Brain microvascular endothelial cell (primary cell): Measurements from ENCODE around the gene HMGCL.
"Not testable (repeated sequence)": the region's sequence is repeated elsewhere in the genome, so short reads cannot be mapped to it uniquely, and the experiment has no call there.

Experiments used
- DNase-seq: peaks from one replicate; pipeline ENCODE4 v3.0.0-alpha.2; 2020
- H3K27ac ChIP-seq: fragments of 250-450 bp; sonication (Bioruptor Pico); 2 replicates; pipeline ENCODE4 v1.5.1; 2020; ENCODE audit warnings: mild to moderate bottlenecking, moderate library complexity
- H3K27me3 ChIP-seq: fragments of 250-450 bp; sonication (Bioruptor Pico); replicated peaks from 2 replicates; pipeline ENCODE4 v1.5.1; 2020; ENCODE audit warnings: mild to moderate bottlenecking
- H3K36me3 ChIP-seq: fragments of 250-450 bp; sonication (Bioruptor Pico); replicated peaks from 2 replicates; pipeline ENCODE4 v1.5.1; 2020; ENCODE audit warnings: mild to moderate bottlenecking
- H3K4me3 ChIP-seq: 2 replicates; pipeline ENCODE4 v1.5.1; 2011; ENCODE audit warnings: low read depth, mild to moderate bottlenecking, control low read depth, low read length, moderate library complexity
- in situ Hi-C: cut with HindIII; loops from 2 replicates; pipeline ENCODE4 v1.10.0; 2017; ENCODE audit warnings: low sequenced_read_pairs, low pct_ligation_motif_present
- TF ChIP-seq, protein P1 (sequence below): IDR thresholded peaks from 2 replicates; pipeline ENCODE4 v1.5.1; 2011; ENCODE audit warnings: low read depth, mild to moderate bottlenecking, moderate library complexity, low read length, control low read depth, inconsistent platforms; ENCODE audit errors: missing control alignments

The HMGCL gene

GRCh38 chr1:23807453-23807852 lies 17.8 kb downstream of the HMGCL start:
- Histone ChIP-seq H3K27ac (no peak overlapping the region), H3K36me3 (peaks cover 2% of the 10 kb centered on the region), H3K4me3 (no peak overlapping the region), H3K27me3 (no peaks in the 10 kb centered on the region)
- TF ChIP-seq, protein P1, sequence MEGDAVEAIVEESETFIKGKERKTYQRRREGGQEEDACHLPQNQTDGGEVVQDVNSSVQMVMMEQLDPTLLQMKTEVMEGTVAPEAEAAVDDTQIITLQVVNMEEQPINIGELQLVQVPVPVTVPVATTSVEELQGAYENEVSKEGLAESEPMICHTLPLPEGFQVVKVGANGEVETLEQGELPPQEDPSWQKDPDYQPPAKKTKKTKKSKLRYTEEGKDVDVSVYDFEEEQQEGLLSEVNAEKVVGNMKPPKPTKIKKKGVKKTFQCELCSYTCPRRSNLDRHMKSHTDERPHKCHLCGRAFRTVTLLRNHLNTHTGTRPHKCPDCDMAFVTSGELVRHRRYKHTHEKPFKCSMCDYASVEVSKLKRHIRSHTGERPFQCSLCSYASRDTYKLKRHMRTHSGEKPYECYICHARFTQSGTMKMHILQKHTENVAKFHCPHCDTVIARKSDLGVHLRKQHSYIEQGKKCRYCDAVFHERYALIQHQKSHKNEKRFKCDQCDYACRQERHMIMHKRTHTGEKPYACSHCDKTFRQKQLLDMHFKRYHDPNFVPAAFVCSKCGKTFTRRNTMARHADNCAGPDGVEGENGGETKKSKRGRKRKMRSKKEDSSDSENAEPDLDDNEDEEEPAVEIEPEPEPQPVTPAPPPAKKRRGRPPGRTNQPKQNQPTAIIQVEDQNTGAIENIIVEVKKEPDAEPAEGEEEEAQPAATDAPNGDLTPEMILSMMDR, result no peak
- in situ Hi-C loops, result no loop called here
- no peak for DNase-seq

- in situ Hi-C loops, result no loop called here
- Histone ChIP-seq H3K36me3 (no peaks in the 10 kb centered on the region), H3K27me3 (no peaks in the 10 kb centered on the region), H3K27ac (no peak overlapping the region), H3K4me3 (no peak overlapping the region)
- TF ChIP-seq, protein P1, result no peak
- no peak for DNase-seq
These were observed 18.9 kb downstream of the HMGCL start for GRCh38 chr1:23806280-23806679.

GRCh38 chr1:23805025-23805424 lies 20.2 kb downstream of the HMGCL start:
- H3K4me3 ChIP-seq, result no peak overlapping the region
- in situ Hi-C loops, result no loop called here
- H3K27me3 ChIP-seq, result no peaks in the 10 kb centered on the region
- DNase-seq, result no peak
- no peaks in the 10 kb centered on the region for H3K36me3 ChIP-seq
- no peak overlapping the region for H3K27ac ChIP-seq
- TF ChIP-seq, protein P1, result no peak

- in situ Hi-C loops, result no loop called here
- no peak overlapping the region for H3K4me3 ChIP-seq
- H3K27me3 ChIP-seq, result no peaks in the 10 kb centered on the region
- no peak for DNase-seq
- TF ChIP-seq, protein P1, result peak; percentile 52
- no peaks in the 10 kb centered on the region for H3K36me3 ChIP-seq
- H3K27ac ChIP-seq, result no peak overlapping the region
These were observed 20.9 kb downstream of the HMGCL start for GRCh38 chr1:23804183-23804835.

- in situ Hi-C loops, result no loop called here
- TF ChIP-seq, protein P1, result no peak
- H3K36me3 ChIP-seq, result peaks cover 3% of the 10 kb centered on the region
- H3K27me3 ChIP-seq, result no peaks in the 10 kb centered on the region
- no peak overlapping the region for H3K27ac ChIP-seq
- no peak overlapping the region for H3K4me3 ChIP-seq
- no peak for DNase-seq
These were observed 21.6 kb downstream of the HMGCL start for GRCh38 chr1:23803674-23804073.

- H3K36me3 ChIP-seq, H3K4me3 ChIP-seq, in situ Hi-C loops, DNase-seq, H3K27ac ChIP-seq, H3K27me3 ChIP-seq: not testable (repeated sequence)
These were observed 22.4 kb downstream of the HMGCL start for GRCh38 chr1:23802809-23803342.
